Measurements from ENCODE around the gene ANKLE2. TPM values are rescaled to one million over a fixed set of nuclear protein-coding genes. Genes with fewer than 3 reads are reported as not detected.

ANKLE2 gene
- total RNA-seq, 2 donors from 2014 or later: 78.0 to 104 TPM

DNA sequence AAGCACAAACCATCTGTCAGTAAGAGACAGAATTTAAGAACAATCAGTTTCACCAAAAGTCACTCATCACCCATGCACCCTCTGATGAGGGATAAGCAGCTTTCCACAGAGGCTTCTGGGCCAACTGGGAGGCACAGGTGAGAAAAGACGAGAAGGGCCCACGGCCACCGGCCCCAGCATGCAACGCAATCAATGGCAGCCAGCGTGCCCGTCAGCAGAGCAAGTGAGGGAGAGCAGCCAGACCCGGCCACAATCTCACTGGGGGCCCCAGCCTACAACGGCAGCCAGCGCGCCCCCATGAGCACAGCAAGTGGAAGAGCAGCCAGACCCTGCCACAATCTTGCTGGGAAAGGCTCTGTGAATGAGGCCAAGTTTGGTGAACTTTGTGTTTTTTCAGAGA is 13.3 kb downstream of the ANKLE2 start:
- Histone ChIP-seq H3K9me3 (no peaks in the 10 kb centered on the region), H3K4me1 (ENCODE audit: control insufficient read depth in 1 of 2, low read depth in 2 of 2) (no peaks in the 10 kb centered on the region), H3K36me3 (peaks cover 79% of the 10 kb centered on the region), H3K4me3 (no peak overlapping the region), H3K27ac (no peak overlapping the region), H3K27me3 (replicated peaks; ENCODE audit: insufficient read depth) (no peaks in the 10 kb centered on the region)
- DNase-seq (ENCODE audit: low spot score): no peak
- ATAC-seq (ENCODE audit: insufficient number of reproducible peaks, low FRiP score, low read depth): no peak
- TF ChIP-seq CTCF (IDR thresholded peaks at IDR 0.05): no peak

DNA sequence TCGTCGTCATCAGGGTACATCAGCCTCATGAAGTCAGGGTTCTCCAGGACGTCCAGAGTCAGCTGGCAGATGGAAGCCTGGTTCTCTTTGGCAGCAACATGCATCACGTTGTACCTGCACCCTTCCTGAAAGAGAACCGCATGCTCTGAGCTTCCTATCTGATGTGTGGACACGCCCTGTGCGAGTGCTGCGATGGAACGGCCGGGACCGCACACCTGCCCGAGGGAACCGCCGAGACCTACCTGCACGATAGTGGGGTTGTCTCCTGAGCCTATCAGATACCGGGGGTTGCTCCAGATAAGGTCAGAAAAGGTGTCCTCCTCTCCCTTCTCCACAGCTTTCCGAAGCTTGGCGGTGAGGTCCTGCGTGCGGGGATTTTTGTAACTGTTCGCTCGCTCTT is 13.7 kb downstream of the ANKLE2 start:
- ATAC-seq (ENCODE audit: insufficient number of reproducible peaks, low FRiP score, low read depth) (no peak), DNase-seq (ENCODE audit: low spot score) (no peak)
- Histone ChIP-seq H3K27me3 (replicated peaks; ENCODE audit: insufficient read depth) (no peaks in the 10 kb centered on the region), H3K36me3 (peaks cover 75% of the 10 kb centered on the region), H3K4me1 (ENCODE audit: control insufficient read depth in 1 of 2, low read depth in 2 of 2) (no peaks in the 10 kb centered on the region), H3K9me3 (no peaks in the 10 kb centered on the region), H3K27ac (no peak overlapping the region), H3K4me3 (no peak overlapping the region)
- TF ChIP-seq CTCF (IDR thresholded peaks at IDR 0.05): no peak

DNA sequence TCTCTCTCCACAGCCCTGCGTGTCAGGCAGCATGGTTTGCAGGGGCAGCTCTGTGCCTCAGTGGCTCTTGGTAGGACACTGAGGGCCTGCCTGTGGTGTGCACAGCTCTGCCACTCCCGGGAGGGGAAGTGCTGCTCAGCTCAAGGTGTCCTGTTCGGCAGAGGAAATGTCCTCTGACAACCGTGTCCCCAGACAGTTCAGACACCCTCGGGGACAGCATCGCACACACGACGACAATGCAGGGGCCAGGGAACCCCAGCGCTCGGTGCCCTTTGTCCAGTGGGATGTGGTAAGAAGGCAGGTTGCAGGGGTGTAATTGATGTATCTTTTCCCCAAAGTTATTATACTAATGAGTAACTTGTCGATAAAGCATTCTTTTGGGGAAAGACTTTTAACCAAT is 14.2 kb downstream of the ANKLE2 start:
- no peak for TF ChIP-seq CTCF (IDR thresholded peaks at IDR 0.05)
- peaks cover 75% of the 10 kb centered on the region for H3K36me3 ChIP-seq
- no peak overlapping the region for H3K27ac ChIP-seq
- no peaks in the 10 kb centered on the region for H3K27me3 ChIP-seq (replicated peaks; ENCODE audit: insufficient read depth)
- DNase-seq (ENCODE audit: low spot score): no peak
- H3K4me3 ChIP-seq: no peak overlapping the region
- no peaks in the 10 kb centered on the region for H3K9me3 ChIP-seq
- no peaks in the 10 kb centered on the region for H3K4me1 ChIP-seq (ENCODE audit: control insufficient read depth in 1 of 2, low read depth in 2 of 2)
- ATAC-seq (ENCODE audit: insufficient number of reproducible peaks, low FRiP score, low read depth): no peak

DNA sequence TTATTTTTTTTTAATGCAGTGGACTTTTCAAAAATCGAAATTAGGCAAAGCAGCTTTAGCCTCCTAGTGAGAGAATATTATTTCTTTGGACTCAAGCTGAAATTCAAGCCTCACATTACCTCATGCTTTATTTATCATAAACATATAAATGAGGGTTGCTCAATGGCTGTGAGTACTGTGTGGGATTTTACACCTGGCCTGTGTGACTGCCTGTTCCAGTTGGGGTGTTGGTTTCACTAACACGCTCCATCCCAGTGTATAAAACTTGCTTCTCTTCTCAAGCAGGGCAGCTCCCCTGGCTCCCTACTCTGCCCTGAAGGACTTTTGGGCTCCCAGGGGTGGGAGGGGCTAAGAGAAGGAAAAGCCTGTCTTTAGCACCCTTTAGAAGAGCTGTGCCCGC is 15.0 kb downstream of the ANKLE2 start:
- DNase-seq (ENCODE audit: low spot score): no peak
- no peak for TF ChIP-seq CTCF (IDR thresholded peaks at IDR 0.05)
- Histone ChIP-seq H3K9me3 (no peaks in the 10 kb centered on the region), H3K4me3 (no peak overlapping the region), H3K27me3 (replicated peaks; ENCODE audit: insufficient read depth) (no peaks in the 10 kb centered on the region), H3K4me1 (ENCODE audit: control insufficient read depth in 1 of 2, low read depth in 2 of 2) (no peaks in the 10 kb centered on the region), H3K27ac (no peak overlapping the region), H3K36me3 (peaks cover 75% of the 10 kb centered on the region)
- no peak for ATAC-seq (ENCODE audit: insufficient number of reproducible peaks, low FRiP score, low read depth)

- ATAC-seq (ENCODE audit: insufficient number of reproducible peaks, low FRiP score, low read depth) (no peak), DNase-seq (ENCODE audit: low spot score) (no peak)
- H3K27ac ChIP-seq: no peak overlapping the region
- peaks cover 73% of the 10 kb centered on the region for H3K36me3 ChIP-seq
- no peaks in the 10 kb centered on the region for H3K4me1 ChIP-seq (ENCODE audit: control insufficient read depth in 1 of 2, low read depth in 2 of 2)
- H3K9me3 ChIP-seq: no peaks in the 10 kb centered on the region
- no peaks in the 10 kb centered on the region for H3K27me3 ChIP-seq (replicated peaks; ENCODE audit: insufficient read depth)
- no peak overlapping the region for H3K4me3 ChIP-seq
- no peak for TF ChIP-seq CTCF (IDR thresholded peaks at IDR 0.05)
These were observed 17.8 kb downstream of the ANKLE2 start for GRCh38 chr12:132743831-132744230.
